ENCODE data around the gene RPS8.
A peak's percentile ranks its signal among the peaks of the same experiment; 100 is the strongest.
"Not testable (repeated sequence)": the region's sequence is repeated elsewhere in the genome, so short reads cannot be mapped to it uniquely, and the experiment has no call there.

RPS8 gene

DNA sequence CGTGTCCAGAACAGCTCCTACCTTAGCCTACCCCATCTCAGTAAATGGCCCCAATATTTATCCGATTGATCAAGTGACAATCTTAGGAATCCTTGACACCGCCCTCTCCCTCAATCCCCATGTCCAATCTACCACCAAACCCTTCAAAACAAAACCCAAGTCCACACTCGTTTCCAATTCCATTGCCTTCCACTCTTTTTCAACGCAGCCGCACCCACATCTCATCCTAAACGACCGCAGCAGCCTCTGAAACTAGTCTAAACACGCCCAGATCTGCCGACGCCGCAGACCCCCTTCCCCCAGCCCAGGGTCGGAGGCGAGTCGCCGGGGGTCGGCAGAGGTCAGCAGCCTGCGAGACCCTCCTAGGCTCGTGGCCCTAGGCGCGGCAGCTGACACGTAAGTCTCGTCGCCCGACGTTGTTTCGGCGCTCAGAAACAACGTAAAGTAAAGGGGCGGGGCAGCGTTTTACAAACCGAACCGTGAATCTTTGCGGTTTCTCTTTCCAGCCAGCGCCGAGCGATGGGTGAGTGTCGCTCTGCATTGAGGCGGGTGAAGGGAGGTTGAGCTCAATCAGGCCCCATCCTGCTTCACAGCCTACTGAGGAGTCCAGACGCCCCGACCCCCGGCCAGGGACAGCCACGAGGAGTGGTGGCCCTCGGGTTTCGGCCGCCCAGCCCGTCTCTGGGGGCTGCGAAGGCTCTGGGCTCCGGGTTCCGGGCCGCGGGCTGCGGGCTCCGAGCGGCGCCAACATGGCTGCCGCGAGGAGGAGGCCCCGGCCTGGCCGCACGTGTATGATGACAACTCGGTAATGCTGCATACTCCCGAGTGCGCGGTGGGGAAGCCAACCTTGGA, at the start of gene RPS8:
Gene RPS8, plus strand, starts transcription at position 463 of the 852 bp plus-strand sequence. Its CDS starts 57 bp downstream, at position 520.
- peak within 1 kb of the TSS; percentile 93 for H3K4me3 ChIP-seq (ENCODE audit: low read depth, low read length)

- no peak within 1 kb of the TSS for H3K4me3 ChIP-seq (ENCODE audit: low read depth, low read length)
Observed at GRCh38 chr1:44730741-44731512, 44.4 kb upstream of the RPS8 start, which contains the start of gene RNU5D-1. Gene RNU5D-1, minus strand, starts transcription at chr1:44731170.

DNA sequence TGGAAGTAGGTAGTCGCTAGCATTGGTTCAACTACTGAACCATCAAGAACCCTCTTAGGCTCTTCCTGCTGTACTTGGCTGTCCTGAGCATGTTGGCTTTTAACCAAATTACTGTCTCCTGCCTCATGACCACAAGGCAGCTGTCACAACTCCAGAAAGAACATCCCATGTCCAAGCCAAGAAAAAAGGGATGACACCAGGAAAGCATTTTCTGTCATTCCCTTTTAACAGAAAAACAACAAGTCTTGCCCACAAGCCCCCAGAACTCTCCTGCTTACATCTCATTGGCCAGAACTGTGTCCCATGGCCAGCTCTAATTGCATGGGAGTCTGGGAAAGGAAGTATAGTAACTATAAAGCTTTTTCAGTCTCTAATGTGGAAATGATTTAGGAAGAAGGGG, 42.0 kb upstream of the RPS8 start:
- H3K4me3 ChIP-seq (ENCODE audit: low read depth, low read length) = no peak overlapping the region

DNA sequence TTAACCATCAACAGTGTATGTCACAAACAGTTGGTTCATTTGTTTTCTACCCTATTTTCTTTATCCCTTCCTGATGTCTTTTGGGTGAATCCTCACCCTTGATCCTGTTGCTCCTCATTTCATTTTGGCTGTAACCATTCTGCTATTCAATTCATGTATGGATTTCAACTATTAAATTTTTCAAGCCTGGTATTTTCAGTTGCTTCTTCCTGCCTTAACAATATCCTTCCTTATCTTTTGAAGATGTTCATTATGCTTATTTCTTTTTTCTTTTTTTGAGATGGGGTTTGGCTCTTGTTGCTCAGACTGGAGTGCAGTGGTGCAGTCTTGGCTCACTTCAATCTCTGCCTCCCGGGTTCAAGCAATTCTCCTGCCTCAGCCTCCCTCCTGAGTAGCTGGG, 41.6 kb upstream of the RPS8 start:
- no peak overlapping the region for H3K4me3 ChIP-seq (ENCODE audit: low read depth, low read length)

DNA sequence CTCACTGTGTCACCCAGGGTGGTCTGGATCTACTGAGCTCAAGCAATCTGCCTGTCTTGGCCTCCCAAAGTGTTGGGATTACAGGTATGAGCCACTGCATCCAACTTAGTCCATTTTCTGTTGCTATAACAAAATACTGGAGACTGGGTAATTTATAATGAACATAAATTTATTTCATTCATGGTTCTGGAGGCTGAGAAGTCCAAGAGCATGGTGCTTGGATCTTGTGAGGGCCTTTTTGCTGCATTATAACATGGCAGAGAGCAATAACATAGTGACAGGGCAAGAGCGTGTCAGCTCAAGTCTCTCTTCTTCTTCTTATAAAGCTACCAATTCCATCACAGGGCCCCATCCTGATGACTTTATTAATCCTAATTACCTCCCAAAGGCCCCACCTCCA, 39.3 kb upstream of the RPS8 start:
- H3K4me3 ChIP-seq (ENCODE audit: low read depth, low read length) = no peak overlapping the region

- H3K4me3 ChIP-seq (ENCODE audit: low read depth, low read length) = peak overlapping the region; percentile 98
Observed at GRCh38 chr1:44738953-44739306, 36.4 kb upstream of the RPS8 start.

DNA sequence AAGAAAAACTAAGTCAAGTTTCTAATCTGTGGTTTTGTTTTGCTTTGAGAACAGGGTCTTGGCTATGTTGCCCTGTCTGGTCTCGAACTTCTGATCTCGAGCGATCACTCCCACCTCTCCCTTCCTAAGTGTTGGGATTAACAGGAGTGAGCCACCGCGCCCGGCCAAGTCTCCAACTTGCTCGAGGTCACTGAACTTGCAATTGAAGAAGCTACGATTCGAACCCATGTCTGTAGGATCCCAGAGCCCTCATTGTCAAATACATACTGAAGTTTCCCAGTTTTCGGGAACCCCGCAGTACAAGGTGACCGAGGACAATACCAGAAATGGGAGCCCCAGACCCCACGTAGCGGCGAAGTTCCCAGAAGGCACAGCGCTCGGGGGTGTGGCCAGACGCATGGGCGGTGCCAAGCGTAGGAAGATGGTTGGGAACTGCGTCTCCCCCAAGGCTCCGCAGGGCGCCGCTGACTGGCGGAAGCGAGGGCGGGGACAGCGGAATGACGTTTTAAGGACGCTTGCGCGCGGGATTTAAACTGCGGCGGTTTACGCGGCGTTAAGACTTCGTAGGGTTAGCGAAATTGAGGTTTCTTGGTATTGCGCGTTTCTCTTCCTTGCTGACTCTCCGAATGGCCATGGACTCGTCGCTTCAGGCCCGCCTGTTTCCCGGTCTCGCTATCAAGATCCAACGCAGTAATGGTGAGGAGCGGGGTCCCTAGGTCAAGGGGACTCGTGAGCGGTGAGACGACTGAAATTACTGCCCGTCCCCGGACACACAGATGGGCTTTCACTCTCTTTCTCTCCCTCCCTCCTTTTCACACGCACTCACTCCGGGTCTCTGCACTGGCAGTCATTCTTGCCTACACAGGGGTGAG, 35.8 kb upstream of the RPS8 start, which contains the start of gene KIF2C:
Gene KIF2C, plus strand, starts transcription at position 531 of the 872 bp plus-strand sequence. Its CDS starts 96 bp downstream, at position 627.
- H3K4me3 ChIP-seq (ENCODE audit: low read depth, low read length) = peak within 1 kb of the TSS; percentile 98

GRCh38 chr1:44740179-44740617, 35.1 kb upstream of the RPS8 start:
- peak overlapping the region; percentile 98 for H3K4me3 ChIP-seq (ENCODE audit: low read depth, low read length)

- no peak overlapping the region for H3K4me3 ChIP-seq (ENCODE audit: low read depth, low read length)
Observed at GRCh38 chr1:44743211-44743610, 32.1 kb upstream of the RPS8 start.

DNA sequence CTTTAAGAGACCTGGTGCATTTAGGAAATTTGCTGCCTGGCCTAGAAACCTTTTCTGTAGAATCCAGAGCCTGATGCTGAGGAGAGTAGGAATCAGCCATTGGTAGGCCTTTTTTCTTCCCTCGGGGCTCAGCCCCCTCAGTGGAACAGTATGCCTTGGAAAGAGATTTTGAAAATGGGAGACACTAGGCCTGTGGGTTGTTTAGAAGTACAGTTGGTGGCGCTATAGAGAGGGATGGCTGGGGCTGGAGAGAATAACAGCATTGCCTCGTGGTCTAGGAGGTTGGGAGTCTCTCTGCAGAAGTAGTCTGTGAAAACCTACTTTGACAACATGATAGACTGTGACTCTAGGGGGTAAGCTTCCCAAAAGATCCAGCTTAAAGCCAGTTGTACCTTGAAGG, 27.5 kb upstream of the RPS8 start:
- no peak overlapping the region for H3K4me3 ChIP-seq (ENCODE audit: low read depth, low read length)

GRCh38 chr1:44757420-44757819, 17.9 kb upstream of the RPS8 start:
- no peak overlapping the region for H3K4me3 ChIP-seq (ENCODE audit: low read depth, low read length)

DNA sequence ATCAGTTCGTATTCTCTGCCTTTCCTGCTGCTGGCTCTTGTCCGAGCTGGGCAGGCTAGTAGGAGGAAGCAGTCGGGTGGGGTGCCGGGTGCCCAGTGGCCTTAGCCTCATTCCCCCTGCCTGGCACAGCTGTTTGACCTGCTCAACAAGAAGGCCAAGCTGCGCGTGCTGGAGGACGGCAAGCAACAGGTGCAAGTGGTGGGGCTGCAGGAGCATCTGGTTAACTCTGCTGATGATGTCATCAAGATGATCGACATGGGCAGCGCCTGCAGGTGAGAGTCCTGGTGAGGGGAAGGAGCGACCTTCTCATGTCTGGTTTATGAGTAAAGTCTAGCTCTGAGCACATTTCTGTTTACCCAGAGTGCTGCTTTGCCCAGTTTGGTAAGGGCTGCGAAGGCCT, 16.3 kb upstream of the RPS8 start:
- no peak overlapping the region for H3K4me3 ChIP-seq (ENCODE audit: low read depth, low read length)

DNA sequence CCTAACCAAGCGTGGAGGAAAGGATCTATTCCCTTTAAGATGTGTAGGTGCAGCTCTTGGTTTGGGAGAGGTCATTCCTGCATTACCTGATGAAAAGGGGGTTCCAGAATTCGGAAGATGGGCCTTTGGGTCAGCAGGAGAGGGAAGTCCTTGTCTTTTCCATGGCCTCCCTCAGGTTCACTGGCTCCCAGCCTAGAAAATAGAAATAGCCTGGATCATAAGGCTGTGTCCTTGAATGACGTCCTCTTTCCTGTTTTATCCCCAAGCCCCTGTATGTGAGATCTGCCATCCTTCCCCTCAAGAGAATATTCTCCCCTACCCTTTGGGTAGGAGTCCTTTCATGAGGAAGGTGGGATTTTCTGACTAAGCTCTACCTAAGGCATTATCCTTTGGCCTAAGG, 14.5 kb upstream of the RPS8 start:
- H3K4me3 ChIP-seq (ENCODE audit: low read depth, low read length) = no peak overlapping the region

DNA sequence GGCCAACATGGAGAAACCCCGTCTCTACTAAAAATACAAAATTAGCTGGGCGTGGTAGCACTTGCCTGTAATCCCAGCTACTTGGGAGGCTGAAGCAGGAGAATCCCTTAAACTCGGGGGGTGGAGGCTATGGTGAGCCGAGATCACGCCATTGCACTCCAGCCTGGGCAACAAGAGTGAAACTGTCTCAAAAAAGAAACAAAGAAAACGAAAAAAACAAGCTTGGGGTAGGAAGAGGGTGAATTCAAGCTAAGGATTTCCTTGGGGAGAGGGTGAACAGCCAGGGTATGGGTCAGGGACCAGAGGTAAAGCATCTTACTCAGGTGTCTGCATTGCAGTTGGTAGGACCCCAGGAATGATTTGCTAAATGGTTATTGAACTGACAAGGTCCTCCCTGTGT, 8.9 kb upstream of the RPS8 start:
- H3K4me3 ChIP-seq (ENCODE audit: low read depth, low read length) = not testable (repeated sequence)

DNA sequence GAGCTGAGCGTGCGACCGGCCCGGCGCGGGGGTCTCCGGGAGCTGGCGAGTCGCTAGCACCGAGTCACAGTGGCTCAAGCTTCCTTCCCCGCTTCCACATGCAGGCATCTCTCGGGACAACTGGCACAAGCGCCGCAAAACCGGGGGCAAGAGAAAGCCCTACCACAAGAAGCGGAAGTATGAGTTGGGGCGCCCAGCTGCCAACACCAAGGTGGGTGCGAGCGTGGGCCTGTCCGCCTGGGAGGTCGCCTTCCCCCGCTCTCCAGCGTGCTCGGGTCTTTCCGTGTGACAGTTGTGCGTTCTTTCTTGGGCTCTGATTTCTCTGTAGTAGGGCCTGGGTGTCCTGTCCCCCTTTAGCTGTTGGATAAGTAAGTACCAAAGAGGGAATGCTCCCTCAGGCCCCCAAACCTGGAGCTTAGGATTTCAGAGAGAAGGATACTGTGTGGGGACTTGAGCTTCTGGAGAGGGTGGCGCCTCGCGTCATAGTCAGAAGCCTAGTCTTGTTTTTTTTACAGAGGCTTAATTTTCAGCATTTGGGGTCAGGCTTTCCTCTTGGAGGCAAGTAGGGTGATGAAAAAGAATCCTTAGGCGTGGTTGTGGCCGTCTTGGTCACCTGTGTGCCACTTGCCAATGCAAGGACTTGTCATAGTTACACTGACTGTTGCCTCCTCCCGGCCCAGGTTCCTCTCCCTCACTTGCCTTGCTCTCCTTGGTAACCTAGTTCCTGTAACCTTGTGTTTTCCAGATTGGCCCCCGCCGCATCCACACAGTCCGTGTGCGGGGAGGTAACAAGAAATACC, 790 bp downstream of the RPS8 start:
- peak overlapping the region; percentile 93 for H3K4me3 ChIP-seq (ENCODE audit: low read depth, low read length)

DNA sequence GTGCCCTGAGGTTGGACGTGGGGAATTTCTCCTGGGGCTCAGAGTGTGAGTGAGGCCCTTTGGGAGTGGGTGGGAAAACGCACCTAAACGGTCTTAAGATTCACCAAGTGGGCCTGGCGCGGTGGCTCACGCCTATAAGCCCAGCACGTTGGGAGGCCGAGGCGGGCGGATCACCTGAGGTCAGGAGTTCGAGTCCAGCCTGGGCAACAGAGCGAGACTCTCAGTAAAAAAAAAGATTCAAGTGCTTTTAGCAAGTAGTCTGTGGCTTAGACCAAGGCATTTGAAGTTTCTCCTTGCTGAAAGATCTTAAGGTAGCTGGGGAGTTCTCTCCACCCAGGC, 1.4 kb downstream of the RPS8 start:
- H3K4me3 ChIP-seq (ENCODE audit: low read depth, low read length) = peak overlapping the region; percentile 93

DNA sequence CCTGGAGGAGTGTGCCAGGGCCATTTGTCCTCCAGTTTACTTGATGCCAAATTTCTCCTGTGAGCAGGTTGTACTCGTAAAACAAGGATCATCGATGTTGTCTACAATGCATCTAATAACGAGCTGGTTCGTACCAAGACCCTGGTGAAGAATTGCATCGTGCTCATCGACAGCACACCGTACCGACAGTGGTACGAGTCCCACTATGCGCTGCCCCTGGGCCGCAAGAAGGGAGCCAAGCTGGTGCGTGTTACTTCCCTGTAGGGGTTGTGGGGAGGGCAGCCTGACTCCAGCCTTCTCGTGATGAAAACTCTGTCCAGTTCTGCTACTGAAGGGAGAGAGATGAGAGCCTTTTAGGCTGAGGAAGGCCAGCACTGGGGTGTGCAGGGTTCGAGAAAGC, 2.2 kb downstream of the RPS8 start:
- no peak overlapping the region for H3K4me3 ChIP-seq (ENCODE audit: low read depth, low read length)

- no peak overlapping the region for H3K4me3 ChIP-seq (ENCODE audit: low read depth, low read length)
Observed at GRCh38 chr1:44777969-44778635, 2.8 kb downstream of the RPS8 start.

GRCh38 chr1:44778705-44779576, 3.6 kb downstream of the RPS8 start:
- H3K4me3 ChIP-seq (ENCODE audit: low read depth, low read length) = no peak overlapping the region

Data from iPS-11a (cell line).